Adipocyte (in vitro differentiated cells): ENCODE data around the gene RCOR2.
A peak's percentile ranks its signal among the peaks of the same experiment; 100 is the strongest.
"Not testable (repeated sequence)": the region's sequence is repeated elsewhere in the genome, so short reads cannot be mapped to it uniquely, and the experiment has no call there.

Source experiments
- DNase-seq: peaks from one replicate; pipeline ENCODE4 v3.0.0-alpha.2; 2015; ENCODE audit warnings: low read depth
- H3K27me3 ChIP-seq: replicated peaks from 2 replicates; pipeline ENCODE4 v1.7.0; 2013; ENCODE audit warnings: mild to moderate bottlenecking, low read length, moderate library complexity; ENCODE audit not compliant: control insufficient read depth, insufficient read depth
- H3K36me3 ChIP-seq: 2 replicates; pipeline ENCODE4 v1.7.0; 2013; ENCODE audit warnings: low read length, mild to moderate bottlenecking, moderate library complexity; ENCODE audit not compliant: control insufficient read depth, insufficient read depth, severe bottlenecking
- H3K4me1 ChIP-seq: 2 replicates; pipeline ENCODE4 v1.7.0; 2013; ENCODE audit warnings: mild to moderate bottlenecking, low read length, moderate library complexity; ENCODE audit not compliant: control insufficient read depth, insufficient read depth
- H3K4me3 ChIP-seq: 2 replicates; pipeline ENCODE4 v1.7.0; 2013; ENCODE audit warnings: mild to moderate bottlenecking, low read length, moderate library complexity
- H3K9ac ChIP-seq: 2 replicates; pipeline ENCODE4 v1.7.0; 2013; ENCODE audit warnings: mild to moderate bottlenecking, low read length, moderate library complexity
- H3K9me3 ChIP-seq: 2 replicates; pipeline ENCODE4 v1.7.0; 2013; ENCODE audit warnings: mild to moderate bottlenecking, low read length, moderate library complexity; ENCODE audit not compliant: control insufficient read depth

The RCOR2 gene

DNA sequence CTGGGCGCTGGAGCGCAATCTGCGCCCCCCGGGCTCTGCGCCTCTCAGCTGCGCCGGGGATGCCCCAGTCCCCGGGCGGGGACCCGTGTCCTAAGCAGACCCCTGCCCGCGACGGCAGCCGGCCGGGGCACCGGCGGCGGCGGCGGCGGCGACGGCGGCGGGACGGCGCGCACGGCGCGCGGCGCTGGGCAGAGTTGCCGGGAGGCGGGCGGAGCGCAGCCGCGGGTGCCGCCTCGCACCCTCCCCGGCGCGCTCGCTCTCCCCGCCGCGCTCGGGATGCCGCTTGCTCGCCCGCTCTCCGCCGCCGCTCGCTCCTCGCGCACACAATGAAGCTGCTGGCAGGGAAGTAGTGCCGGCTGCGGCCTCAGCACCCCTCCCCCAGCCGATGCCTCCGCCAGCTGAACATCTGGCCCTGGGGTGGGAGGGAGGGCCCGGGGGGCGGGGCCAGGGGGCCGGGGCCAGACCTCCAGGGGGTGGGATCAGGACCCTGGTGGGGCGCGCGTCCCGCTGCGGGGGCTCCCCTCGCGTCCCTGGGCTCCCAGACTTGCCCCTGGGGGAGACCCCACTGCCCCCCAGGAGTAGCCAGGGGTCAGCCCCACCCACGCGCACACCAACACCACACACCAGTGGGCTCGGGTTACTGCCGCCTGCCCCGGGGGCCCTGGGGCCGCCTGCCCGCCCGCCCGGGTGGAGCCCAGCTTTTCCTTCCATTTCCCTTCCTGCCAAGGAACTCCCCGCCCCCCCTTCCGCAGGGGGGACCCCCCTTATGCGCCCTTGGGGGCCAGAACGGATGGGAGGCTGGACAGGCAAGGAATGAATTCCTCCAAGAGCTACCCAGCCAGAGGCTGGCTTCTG lies at the start of gene RCOR2:
RCOR2 (minus strand) TSS at position 328 of the 855 bp plus-strand sequence. CDS start 708 bp downstream, outside the sequence.
- Histone ChIP-seq H3K9me3 (peaks cover 4% of the 10 kb centered on the region), H3K4me3 (peak within 1 kb of the TSS; percentile 76), H3K9ac (peak within 1 kb of the TSS; percentile 68), H3K36me3 (no peaks in the 10 kb centered on the region), H3K27me3 (no peaks in the 10 kb centered on the region), H3K4me1 (peaks cover 28% of the 10 kb centered on the region)
- peak; percentile 85 for DNase-seq

DNA sequence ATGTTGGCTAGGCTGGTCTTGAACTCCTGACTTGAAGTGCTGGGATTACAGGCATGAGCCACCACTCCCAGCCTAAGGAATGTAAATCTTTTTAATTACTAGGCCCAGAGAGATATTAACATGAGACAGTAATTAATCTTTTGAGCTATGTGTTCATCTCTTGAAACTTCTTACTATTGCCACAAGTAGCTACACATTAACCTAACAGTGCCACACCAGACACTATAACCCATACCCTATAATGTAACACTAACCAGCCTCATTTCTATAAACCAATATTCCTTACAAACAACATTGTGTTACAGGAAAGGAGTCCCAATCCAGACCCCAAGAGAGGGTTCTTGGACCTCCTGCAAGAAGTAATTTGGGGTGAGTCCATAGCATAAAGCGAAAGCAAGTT lies 49.5 kb upstream of the RCOR2 start:
- Histone ChIP-seq H3K27me3 (no peaks in the 10 kb centered on the region), H3K9me3 (no peaks in the 10 kb centered on the region), H3K4me1 (no peaks in the 10 kb centered on the region), H3K9ac (no peak overlapping the region), H3K36me3 (no peaks in the 10 kb centered on the region), H3K4me3 (no peak overlapping the region)
- DNase-seq, result no peak

DNA sequence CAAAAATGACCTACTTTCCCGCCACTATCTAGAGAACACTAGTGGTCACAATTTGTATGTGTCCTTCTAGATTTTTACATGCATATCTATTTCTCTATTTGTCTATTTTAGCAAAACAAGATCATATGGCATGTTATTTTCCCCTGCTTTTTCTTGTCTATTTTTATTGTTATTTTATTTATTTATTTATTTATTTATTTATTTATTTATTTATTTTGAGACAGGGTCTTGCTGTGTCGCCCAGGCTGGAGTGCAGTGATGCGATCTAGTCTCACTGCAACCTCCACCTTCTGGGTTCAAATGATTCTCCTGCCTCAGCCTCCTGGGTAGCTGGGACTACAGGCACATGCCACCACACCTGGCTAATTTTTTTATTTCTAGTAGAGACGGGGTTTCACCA lies 46.9 kb upstream of the RCOR2 start:
- H3K36me3 ChIP-seq, H3K27me3 ChIP-seq, H3K9ac ChIP-seq, H3K4me3 ChIP-seq, H3K9me3 ChIP-seq, H3K4me1 ChIP-seq, DNase-seq: not testable (repeated sequence)

DNA sequence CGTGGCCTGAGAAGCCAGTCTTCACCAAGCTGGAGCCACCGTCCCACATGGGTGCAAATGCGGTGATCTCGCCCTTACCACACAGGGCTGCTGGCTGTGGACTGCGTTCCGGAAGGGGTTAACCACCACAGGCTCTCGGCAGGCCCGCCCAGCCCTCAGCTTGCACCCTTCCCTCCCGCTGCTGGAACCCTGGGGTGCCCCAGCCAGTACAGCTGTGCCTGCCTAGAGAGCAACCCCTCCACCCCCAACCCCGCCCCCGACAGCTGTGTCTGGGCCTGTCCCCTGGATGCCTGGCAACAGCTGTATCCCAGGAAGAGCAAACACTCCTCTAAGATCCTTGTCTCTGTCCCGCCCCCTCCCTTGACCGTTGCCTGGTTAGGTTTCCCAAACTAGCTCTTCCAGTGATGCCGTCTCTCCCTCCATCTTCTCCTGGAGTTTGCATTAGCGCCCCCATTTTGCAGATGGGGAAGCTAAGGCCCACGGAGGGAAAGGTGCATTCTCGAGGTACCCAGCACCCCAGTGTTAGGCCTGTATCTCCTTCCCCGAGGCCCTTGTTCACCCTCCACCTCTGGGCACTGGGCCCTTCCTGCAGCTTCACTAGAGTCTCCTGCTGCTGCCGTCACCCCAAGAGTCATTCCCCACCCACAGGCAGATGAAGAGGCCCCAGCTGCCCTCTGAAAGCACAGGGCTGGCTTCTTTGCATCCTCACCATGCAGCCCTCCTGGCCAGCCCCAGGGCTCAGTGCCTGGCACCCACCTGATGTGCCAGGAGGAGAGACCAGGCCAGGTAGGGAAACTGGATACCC lies 44.8 kb upstream of the RCOR2 start:
- H3K36me3 ChIP-seq, result peaks cover 3% of the 10 kb centered on the region
- H3K27me3 ChIP-seq, result no peaks in the 10 kb centered on the region
- DNase-seq, result peak; percentile 19
- no peak overlapping the region for H3K4me3 ChIP-seq
- no peaks in the 10 kb centered on the region for H3K4me1 ChIP-seq
- no peaks in the 10 kb centered on the region for H3K9me3 ChIP-seq
- no peak overlapping the region for H3K9ac ChIP-seq

DNA sequence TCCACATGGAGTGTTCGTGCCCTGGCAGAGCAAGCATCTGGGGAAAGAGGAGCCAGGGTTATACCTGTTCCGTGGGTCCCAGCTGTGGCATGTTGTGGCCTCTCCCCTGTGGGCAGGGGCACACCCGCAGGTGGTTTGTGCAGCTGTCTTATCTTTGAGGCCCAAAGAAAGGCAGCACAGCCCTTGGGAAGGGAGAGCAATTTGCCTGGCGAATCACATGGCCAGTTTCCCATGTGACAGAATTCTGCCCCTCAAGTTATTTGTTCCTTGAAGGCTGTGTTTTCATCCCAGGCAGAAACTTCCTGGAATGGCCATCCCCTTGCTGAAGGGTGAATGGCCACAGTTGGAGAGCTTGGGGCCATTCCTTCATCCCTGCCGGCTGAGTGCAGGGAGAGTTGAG lies 41.0 kb upstream of the RCOR2 start:
- no peak for DNase-seq
- Histone ChIP-seq H3K9ac (no peak overlapping the region), H3K4me1 (no peaks in the 10 kb centered on the region)

DNA sequence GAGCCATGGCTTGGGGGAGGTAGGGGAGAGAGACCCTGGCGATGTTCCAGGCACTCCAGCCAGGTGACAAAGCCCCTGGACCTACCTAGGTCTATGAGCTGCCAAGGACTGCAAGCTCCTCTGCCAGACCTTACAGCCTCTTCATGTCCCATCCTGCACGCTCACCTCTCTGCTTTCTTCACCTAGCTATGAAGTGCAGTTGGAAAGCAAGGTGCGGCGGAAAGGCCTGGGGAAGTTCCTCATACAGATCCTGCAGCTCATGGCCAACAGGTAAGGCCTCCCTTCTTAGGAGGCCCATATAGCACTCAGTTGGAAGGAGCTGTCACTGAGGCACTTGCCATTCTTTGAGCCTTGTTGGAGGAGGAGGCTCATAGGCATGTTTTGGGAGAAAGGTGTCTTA lies 35.6 kb upstream of the RCOR2 start:
- DNase-seq, result no peak
- Histone ChIP-seq H3K27me3 (no peaks in the 10 kb centered on the region), H3K9me3 (no peaks in the 10 kb centered on the region), H3K9ac (no peak overlapping the region), H3K36me3 (peaks cover 45% of the 10 kb centered on the region), H3K4me1 (peaks cover 5% of the 10 kb centered on the region), H3K4me3 (no peak overlapping the region)

More for the DNA sequence above, 41.0 kb upstream of the RCOR2 start:
- Histone ChIP-seq H3K36me3 (peaks cover 36% of the 10 kb centered on the region), H3K9me3 (no peaks in the 10 kb centered on the region), H3K4me3 (no peak overlapping the region), H3K27me3 (no peaks in the 10 kb centered on the region)

DNA sequence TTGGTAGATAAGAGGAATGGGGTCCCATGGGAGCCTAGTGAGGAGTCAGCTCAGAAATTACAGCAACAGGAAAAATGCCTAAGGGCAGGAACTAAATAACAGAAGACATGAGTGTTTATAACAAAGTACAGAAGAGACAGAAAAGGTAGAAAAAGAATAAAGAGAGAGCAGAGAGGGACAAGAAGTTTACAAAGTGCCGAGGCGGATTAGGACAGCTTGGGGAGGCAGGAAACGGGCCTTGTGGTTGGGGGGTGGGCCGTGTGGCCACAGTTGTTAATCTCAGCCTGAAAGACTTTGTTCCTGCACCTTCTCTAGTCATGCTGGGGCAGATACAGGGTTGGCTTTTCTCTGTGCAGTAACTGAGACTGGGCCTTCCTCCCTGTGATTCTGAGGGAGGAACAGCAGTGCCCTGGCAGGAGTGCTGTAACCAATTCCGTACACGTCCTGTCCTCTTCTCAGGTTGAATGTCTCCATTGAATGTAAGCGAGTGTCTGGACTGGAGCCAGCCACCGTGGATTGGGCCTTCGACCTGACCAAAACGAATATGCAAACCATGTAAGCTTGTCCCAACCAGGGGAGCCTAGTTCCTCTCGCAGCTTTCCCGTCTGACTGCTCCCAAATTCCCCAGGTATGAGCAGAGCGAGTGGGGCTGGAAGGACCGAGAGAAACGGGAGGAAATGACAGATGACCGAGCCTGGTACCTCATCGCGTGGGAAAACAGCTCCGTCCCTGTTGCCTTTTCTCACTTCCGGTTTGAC lies 35.0 kb upstream of the RCOR2 start:
- peaks cover 42% of the 10 kb centered on the region for H3K36me3 ChIP-seq
- no peak for DNase-seq
- peak overlapping the region; percentile 21 for H3K9ac ChIP-seq
- H3K27me3 ChIP-seq, result no peaks in the 10 kb centered on the region
- H3K4me3 ChIP-seq, result no peak overlapping the region
- no peaks in the 10 kb centered on the region for H3K9me3 ChIP-seq
- H3K4me1 ChIP-seq, result peaks cover 5% of the 10 kb centered on the region

DNA sequence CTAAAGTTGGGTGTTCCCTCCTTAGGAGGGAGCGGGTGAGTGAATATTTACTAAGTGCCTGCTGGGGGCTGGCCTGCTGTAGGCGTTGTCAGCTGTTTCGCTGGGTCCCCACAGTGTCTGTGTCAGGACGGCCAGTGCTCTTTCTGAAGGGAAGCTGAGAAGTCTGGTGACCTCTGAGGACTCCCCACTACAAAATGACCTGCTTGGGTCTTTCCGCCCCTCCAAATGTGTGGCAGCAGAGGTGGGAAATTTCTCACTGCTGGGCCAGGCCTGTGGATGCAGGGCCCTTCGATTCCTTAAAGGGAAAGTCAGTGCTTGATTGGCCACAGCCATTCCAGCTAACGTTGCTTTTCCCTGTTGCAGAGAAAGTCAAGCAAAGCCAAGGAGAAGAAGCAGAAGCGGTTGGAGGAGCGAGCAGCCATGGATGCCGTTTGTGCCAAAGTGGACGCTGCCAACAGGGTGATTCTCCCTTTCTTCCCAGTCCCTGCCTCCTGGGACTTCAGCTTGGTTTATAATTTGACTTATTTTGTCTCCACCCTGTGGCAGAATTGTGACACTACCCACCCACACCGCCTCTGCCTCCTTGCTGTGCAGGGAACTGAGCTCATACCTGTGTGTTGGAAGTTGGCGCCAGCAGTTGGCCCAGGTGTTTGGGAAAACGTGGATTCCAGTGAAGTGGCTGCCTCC lies 28.7 kb upstream of the RCOR2 start:
- DNase-seq, result peak; percentile 87
- H3K36me3 ChIP-seq, result peaks cover 10% of the 10 kb centered on the region
- H3K9me3 ChIP-seq, result no peaks in the 10 kb centered on the region
- H3K9ac ChIP-seq, result peak overlapping the region; percentile 73
- H3K4me3 ChIP-seq, result peak overlapping the region; percentile 57
- H3K27me3 ChIP-seq, result no peaks in the 10 kb centered on the region
- H3K4me1 ChIP-seq, result peaks cover 20% of the 10 kb centered on the region

DNA sequence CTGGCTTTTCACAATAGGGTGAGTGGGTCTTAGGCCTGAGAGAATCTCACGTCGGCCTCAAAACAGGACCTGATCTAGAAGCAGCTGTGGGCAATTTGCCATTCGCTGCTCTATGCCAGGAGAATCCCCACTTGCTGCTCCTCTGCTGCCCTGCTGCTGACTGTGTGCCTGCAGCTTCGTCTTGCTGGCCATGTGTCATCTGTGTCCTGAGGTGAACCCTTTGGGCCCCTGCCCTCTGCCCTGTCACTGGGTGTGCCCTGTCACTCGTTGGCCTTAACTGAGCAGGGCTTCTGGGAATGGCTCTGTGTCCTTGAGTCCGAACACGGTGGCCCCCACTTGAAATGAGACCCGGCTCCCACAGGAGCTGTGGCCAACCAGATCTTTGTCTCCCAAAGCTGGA lies 28.0 kb upstream of the RCOR2 start:
- peak overlapping the region; percentile 57 for H3K4me3 ChIP-seq
- H3K27me3 ChIP-seq, result no peaks in the 10 kb centered on the region
- peaks cover 10% of the 10 kb centered on the region for H3K36me3 ChIP-seq
- H3K4me1 ChIP-seq, result peaks cover 20% of the 10 kb centered on the region
- peak overlapping the region; percentile 73 for H3K9ac ChIP-seq
- no peaks in the 10 kb centered on the region for H3K9me3 ChIP-seq
- DNase-seq, result no peak

DNA sequence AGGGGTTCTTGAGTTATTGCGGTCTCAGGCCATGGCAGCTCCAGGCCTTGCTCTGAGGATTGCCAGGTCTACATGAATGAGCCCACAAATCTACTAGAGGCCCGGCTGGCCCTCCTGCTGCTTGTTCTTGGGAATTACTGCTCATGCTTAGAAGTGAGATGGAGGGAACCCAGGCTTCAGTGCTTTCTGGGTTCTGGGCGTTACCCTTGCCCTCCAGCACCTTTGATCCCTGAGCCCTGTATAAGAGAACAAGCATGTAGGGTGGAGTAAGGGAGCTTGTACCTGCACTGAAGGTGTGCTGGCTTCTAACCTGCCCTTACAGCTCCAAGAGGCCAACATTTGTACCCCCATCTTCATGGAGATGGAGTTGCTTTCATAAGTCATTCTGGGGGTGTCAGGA lies 25.8 kb upstream of the RCOR2 start:
- no peak for DNase-seq
- Histone ChIP-seq H3K36me3 (peaks cover 10% of the 10 kb centered on the region), H3K9me3 (no peaks in the 10 kb centered on the region), H3K9ac (no peak overlapping the region), H3K4me1 (peaks cover 29% of the 10 kb centered on the region), H3K4me3 (no peak overlapping the region), H3K27me3 (no peaks in the 10 kb centered on the region)
